ENCODE results near the gene RAC2. TPM values are rescaled to one million over a fixed set of nuclear protein-coding genes. Genes with fewer than 3 reads are reported as not detected.

RAC2 gene
- total and polyA plus RNA-seq, 12 donors: 2.8 to 17.9 (median 10.6) TPM

GRCh38 chr22:37287550-37287951 lies 43.5 kb upstream of the RAC2 start:
- intact Hi-C loops (cut with DNase I): no loop called here
- no peaks in the 10 kb centered on the region for H3K27me3 ChIP-seq
- no peak for DNase-seq
- no peak overlapping the region for H3K4me3 ChIP-seq
- WGBS, 4 donors: 81 to 97% (median 91%) methylated on average over 6 to 10 of the region's 10 CpGs
- no peaks in the 10 kb centered on the region for H3K4me1 ChIP-seq (replicated peaks in 1 of 2)
- H3K27ac ChIP-seq: no peak overlapping the region
- H3K9me3 ChIP-seq (replicated peaks in 1 of 3): no peaks in the 10 kb centered on the region
- no peak for TF ChIP-seq POLR2A (IDR thresholded peaks at IDR 0.05)
- no peak for TF ChIP-seq CTCF (IDR thresholded peaks at IDR 0.05)
- no peaks in the 10 kb centered on the region for H3K36me3 ChIP-seq (replicated peaks in 1 of 2)

GRCh38 chr22:37285937-37286336 lies 41.9 kb upstream of the RAC2 start:
- Histone ChIP-seq H3K4me1 (replicated peaks in 1 of 2) (no peaks in the 10 kb centered on the region), H3K9me3 (replicated peaks in 1 of 3) (no peaks in the 10 kb centered on the region), H3K4me3 (no peak overlapping the region), H3K27ac (no peak overlapping the region), H3K36me3 (replicated peaks in 1 of 2) (no peaks in the 10 kb centered on the region), H3K27me3 (peaks cover 2% of the 10 kb centered on the region)
- no peak for DNase-seq
- intact Hi-C loops (cut with DNase I): no loop called here
- 63 to 87% (median 76%) methylated on average over 8 to 10 of the region's 10 CpGs for WGBS, 4 donors
- TF ChIP-seq CTCF (IDR thresholded peaks at IDR 0.05) (no peak), POLR2A (IDR thresholded peaks at IDR 0.05) (no peak)

- Histone ChIP-seq H3K9me3 (replicated peaks in 1 of 3) (no peaks in the 10 kb centered on the region), H3K4me3 (no peak overlapping the region), H3K27me3 (peaks cover 2% of the 10 kb centered on the region), H3K4me1 (replicated peaks in 1 of 2) (no peaks in the 10 kb centered on the region), H3K36me3 (replicated peaks in 1 of 2) (no peaks in the 10 kb centered on the region), H3K27ac (peak overlapping the region in 3 of 5 donors; percentile 26 to 72 (median 32))
- TF ChIP-seq POLR2A (IDR thresholded peaks at IDR 0.05) (peak in 1 of 2 donors; percentile 11), CTCF (IDR thresholded peaks at IDR 0.05) (no peak)
- 42 to 62% (median 48%) methylated on average over 5 to 14 of the region's 14 CpGs for WGBS, 4 donors
- intact Hi-C loops (cut with DNase I): no loop called here
- DNase-seq: peak in 6 of 7 donors; percentile 52 to 75 (median 58)
These were observed 40.8 kb upstream of the RAC2 start for GRCh38 chr22:37284805-37285355.

GRCh38 chr22:37284126-37284804 lies 40.2 kb upstream of the RAC2 start:
- Histone ChIP-seq H3K4me1 (replicated peaks in 1 of 2) (no peaks in the 10 kb centered on the region), H3K36me3 (replicated peaks in 1 of 2) (no peaks in the 10 kb centered on the region), H3K4me3 (peak overlapping the region in 1 of 4 donors; percentile 35), H3K9me3 (replicated peaks in 1 of 3) (no peaks in the 10 kb centered on the region), H3K27me3 (peaks cover 2% of the 10 kb centered on the region), H3K27ac (peak overlapping the region in 3 of 5 donors; percentile 26 to 72 (median 32))
- intact Hi-C loops (cut with DNase I): no loop called here
- no peak for DNase-seq
- no peak for TF ChIP-seq CTCF (IDR thresholded peaks at IDR 0.05)
- no peak for TF ChIP-seq POLR2A (IDR thresholded peaks at IDR 0.05)
- WGBS, 4 donors: 53 to 77% (median 59%) methylated on average over 8 to 9 of the region's 9 CpGs

All from adrenal gland (tissue), 12 donors.